K562 (cell line): ENCODE measurements around the gene GGT1. TPM values are rescaled to one million over a fixed set of nuclear protein-coding genes. Genes with fewer than 3 reads are reported as not detected.

Source experiments
- ADNP ChIP-seq: fragments of 200-800 bp; sonication (Bioruptor generic); IDR thresholded peaks from 2 replicates; pipeline ENCODE4 v1.6.1; 2016; ENCODE audit warnings: missing genetic modification characterization, missing compliant biosample characterization
- ARID3A ChIP-seq: IDR thresholded peaks from 2 replicates; pipeline ENCODE4 v1.6.1; 2012; ENCODE audit warnings: low read depth, low read length, improper control_type of control experiment, borderline replicate concordance
- CBFA2T3 ChIP-seq: fragments of 450-650 bp; IDR thresholded peaks from 2 replicates; pipeline ENCODE4 v1.6.1; 2017
- CREB3 ChIP-seq: fragments of 450-650 bp; conservative IDR thresholded peaks from 2 replicates; pipeline ENCODE4 v1.6.1; 2016; ENCODE audit warnings: missing genetic modification characterization, low read depth, mild to moderate bottlenecking, missing compliant biosample characterization, moderate library complexity
- CSDE1 ChIP-seq, 2 experiments: fragments of 450-650 bp; IDR thresholded peaks; 2 replicates each; pipeline ENCODE4 v1.6.1; 2016; ENCODE audit warnings: mild to moderate bottlenecking in 1 of 2
- FOXJ3 ChIP-seq: sonication (generic); formaldehyde crosslinking; IDR thresholded peaks from 2 replicates; pipeline ENCODE4 v1.4.0; 2020; ENCODE audit warnings: mild to moderate bottlenecking, missing genetic modification reagents
- HDAC6 ChIP-seq: IDR thresholded peaks from 2 replicates; pipeline ENCODE4 v1.6.1; 2012; ENCODE audit warnings: low read depth, mild to moderate bottlenecking, control low read depth, inconsistent platforms, low read length, moderate library complexity
- IRF2 ChIP-seq: sonication (generic); formaldehyde crosslinking; IDR thresholded peaks from 2 replicates; pipeline ENCODE4 v1.8.1; 2022; ENCODE audit warnings: mild to moderate bottlenecking, missing genetic modification reagents
- JUNB ChIP-seq: fragments of 450-650 bp; formaldehyde crosslinking; conservative IDR thresholded peaks from 2 replicates; pipeline ENCODE4 v1.4.0; 2020; ENCODE audit warnings: mild to moderate bottlenecking
- KDM2B ChIP-seq: fragments of 250-450 bp; sonication (Bioruptor Pico); IDR thresholded peaks from 2 replicates; pipeline ENCODE4 v1.8.0; 2021; ENCODE audit warnings: mild to moderate bottlenecking, moderate library complexity
- KLF13 ChIP-seq: fragments of 450-650 bp; IDR thresholded peaks from 2 replicates; pipeline ENCODE4 v1.6.1; 2016; ENCODE audit warnings: missing genetic modification characterization, low read depth, mild to moderate bottlenecking, missing compliant biosample characterization, moderate library complexity, borderline replicate concordance
- NEUROD1 ChIP-seq: fragments of 150-350 bp; IDR thresholded peaks from 2 replicates; pipeline ENCODE4 v1.6.1; 2014; ENCODE audit warnings: borderline replicate concordance, low read length, low read depth; ENCODE audit not compliant: partially characterized antibody
- NR0B1 ChIP-seq: fragments of 450-650 bp; IDR thresholded peaks from one replicate; pipeline ENCODE4 v1.6.1; 2018; ENCODE audit warnings: mild to moderate bottlenecking, moderate library complexity; ENCODE audit not compliant: partially characterized antibody
- PCBP2 ChIP-seq: fragments of 200-400 bp; formaldehyde crosslinking; IDR thresholded peaks from 2 replicates; pipeline ENCODE4 v1.6.1; 2018; ENCODE audit warnings: low read length, low read depth, mild to moderate bottlenecking, moderate library complexity; ENCODE audit not compliant: poor library complexity, severe bottlenecking
- RBM15 ChIP-seq: fragments of 200-400 bp; formaldehyde crosslinking; IDR thresholded peaks from 2 replicates; pipeline ENCODE4 v1.6.1; 2018; ENCODE audit warnings: mild to moderate bottlenecking, low read length, moderate library complexity; ENCODE audit not compliant: insufficient read depth
- RUNX1 ChIP-seq: sonication (generic); IDR thresholded peaks from 2 replicates; pipeline ENCODE4 v1.6.1; 2016; ENCODE audit warnings: antibody characterized with exemption, low read depth
- ZNF121 ChIP-seq: sonication (generic); formaldehyde crosslinking; conservative IDR thresholded peaks from 2 replicates; pipeline ENCODE4 v1.8.0; 2022; ENCODE audit warnings: missing genetic modification reagents
- ZNF143 ChIP-seq: sonication (generic); formaldehyde crosslinking; IDR thresholded peaks from 2 replicates; pipeline ENCODE4 v1.9.0; 2022; ENCODE audit warnings: mild to moderate bottlenecking, missing genetic modification reagents
- ZNF146 ChIP-seq: IDR thresholded peaks from one replicate; pipeline ENCODE4 v1.6.1; 2018; ENCODE audit warnings: missing compliant biosample characterization; ENCODE audit not compliant: unreplicated experiment
- ZNF277 ChIP-seq: fragments of 250-450 bp; sonication (Bioruptor Pico); IDR thresholded peaks from 2 replicates; pipeline ENCODE4 v1.8.0; 2022; ENCODE audit warnings: inconsistent platforms, mild to moderate bottlenecking, moderate library complexity, borderline replicate concordance
- ZNF655 ChIP-seq: fragments of 250-450 bp; sonication (Bioruptor Pico); IDR thresholded peaks from 2 replicates; pipeline ENCODE4 v1.5.0; 2021
- polyA plus RNA-seq, 8 experiments: library from polyadenylated mRNA; depleted of rRNA in 4 of 8; stranded (reverse) in 5 of 8; unstranded in 3 of 8; fragments of >200 nt; fragmentation: Nextera tagmentation in 2 of 8; fragmentation: Illumina TruSeq in 1 of 8; extraction: Ambion mirVana in 2 of 8; extraction: Trizol in 1 of 8; gene quantifications; 2 replicates each; pipeline versions ENCODE4 v1.2.1 to v1.2.3, GENCODE V29; 2011 to 2014; ENCODE audit warnings: inconsistent platforms in 1 of 8, missing spikeins in 1 of 8
- total RNA-seq, 7 experiments: library from RNA; depleted of rRNA in 6 of 7; stranded (reverse); fragments of >200 nt in 6 of 7; fragmentation: Illumina TruSeq in 2 of 7; extraction: Trizol in 2 of 7; gene quantifications; 2 replicates each; pipeline versions ENCODE4 v1.2.1 to v1.2.3, GENCODE V29; 2011 to 2021; ENCODE audit warnings: low replicate concordance in 1 of 7

The GGT1 gene
- total and polyA plus RNA-seq, 9 of the 15 experiments (the other 6 are each of a cell fraction or from before 2014, with no cell fraction given) = 0.46 to 11.8 (median 6.9) TPM

- TF ChIP-seq ZNF655 (CRISPR knock-in tag) (no peak), ZNF121 (CRISPR knock-in tag) (no peak), PCBP2 (no peak), FOXJ3 (CRISPR knock-in tag) (no peak), NEUROD1 (peak; percentile 73), ZNF277 (CRISPR knock-in tag) (no peak), ARID3A (no peak), KLF13 (tag) (no peak), CREB3 (tag) (no peak), RBM15 (no peak), RUNX1 (no peak), HDAC6 (no peak), NR0B1 (no peak), ZNF143 (CRISPR knock-in tag) (peak; percentile 78), IRF2 (CRISPR knock-in tag) (no peak), JUNB (CRISPR knock-in tag) (no peak), KDM2B (no peak), ADNP (tag) (no peak), ZNF146 (CRISPR knock-in tag) (no peak), CSDE1 (IDR thresholded peaks at IDR 0.05) (no peak), CBFA2T3 (no peak)
These were observed 47.6 kb upstream of the GGT1 start, which contains the start of gene SNRPD3 (continued) for GRCh38 chr22:24555165-24556039.
